Measurements from ENCODE around the gene DBN1.

DBN1 gene

DNA sequence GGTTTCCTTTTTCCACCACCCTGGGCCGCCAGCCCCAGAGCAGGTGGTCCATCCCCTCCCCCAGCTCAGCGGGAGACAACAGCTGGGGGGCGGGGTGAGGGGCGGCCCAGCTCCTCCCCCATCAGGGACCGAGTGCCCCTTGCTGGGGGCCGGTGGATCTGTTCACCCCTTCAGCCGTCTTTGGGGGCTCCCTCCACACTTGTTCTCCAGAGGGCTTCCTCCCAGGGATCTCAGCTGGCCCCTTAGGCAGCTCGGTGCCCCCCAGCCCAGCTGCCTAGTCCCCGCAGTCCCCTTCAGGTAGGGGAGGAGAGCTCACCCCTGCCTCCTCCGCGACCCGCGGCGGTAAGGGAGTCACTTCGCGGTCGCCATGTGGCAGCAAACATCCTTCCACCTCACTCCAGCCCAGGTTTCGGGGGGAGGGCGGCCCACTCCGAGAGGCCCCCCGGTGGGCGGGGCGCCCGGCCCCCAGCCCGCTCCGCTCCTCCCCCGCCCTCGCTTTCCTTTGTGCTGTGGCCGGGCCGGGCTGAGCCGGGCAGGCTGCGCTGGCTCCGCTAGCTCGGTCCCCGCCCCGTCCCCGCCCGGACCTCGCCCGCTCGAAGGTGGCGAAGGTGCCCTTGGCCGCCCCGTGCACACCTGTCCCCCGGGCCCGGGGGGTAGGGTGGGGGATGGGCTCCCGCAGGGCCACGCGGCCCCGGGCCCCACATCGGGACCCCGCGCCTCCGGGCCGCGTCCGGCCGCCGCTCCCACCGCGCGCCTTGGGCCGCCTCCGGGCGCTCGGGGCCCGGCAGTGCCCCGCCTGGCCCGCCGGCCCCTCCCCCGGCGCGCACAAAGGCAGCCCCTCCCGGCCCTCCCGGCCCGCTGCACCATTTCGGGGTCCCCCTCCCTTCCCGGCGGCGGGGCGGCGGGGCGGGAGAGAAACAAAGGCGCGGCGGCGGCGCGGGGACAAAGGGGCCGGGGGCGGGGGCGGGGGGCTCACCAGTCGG lies 683 bp downstream of the DBN1 start:
- DNase-seq = no peak

- no peak for DNase-seq
These were observed 1.7 kb downstream of the DBN1 start for GRCh38 chr5:177471610-177472356.

GRCh38 chr5:177470759-177471536 lies 2.5 kb downstream of the DBN1 start:
- no peak for DNase-seq

DNA sequence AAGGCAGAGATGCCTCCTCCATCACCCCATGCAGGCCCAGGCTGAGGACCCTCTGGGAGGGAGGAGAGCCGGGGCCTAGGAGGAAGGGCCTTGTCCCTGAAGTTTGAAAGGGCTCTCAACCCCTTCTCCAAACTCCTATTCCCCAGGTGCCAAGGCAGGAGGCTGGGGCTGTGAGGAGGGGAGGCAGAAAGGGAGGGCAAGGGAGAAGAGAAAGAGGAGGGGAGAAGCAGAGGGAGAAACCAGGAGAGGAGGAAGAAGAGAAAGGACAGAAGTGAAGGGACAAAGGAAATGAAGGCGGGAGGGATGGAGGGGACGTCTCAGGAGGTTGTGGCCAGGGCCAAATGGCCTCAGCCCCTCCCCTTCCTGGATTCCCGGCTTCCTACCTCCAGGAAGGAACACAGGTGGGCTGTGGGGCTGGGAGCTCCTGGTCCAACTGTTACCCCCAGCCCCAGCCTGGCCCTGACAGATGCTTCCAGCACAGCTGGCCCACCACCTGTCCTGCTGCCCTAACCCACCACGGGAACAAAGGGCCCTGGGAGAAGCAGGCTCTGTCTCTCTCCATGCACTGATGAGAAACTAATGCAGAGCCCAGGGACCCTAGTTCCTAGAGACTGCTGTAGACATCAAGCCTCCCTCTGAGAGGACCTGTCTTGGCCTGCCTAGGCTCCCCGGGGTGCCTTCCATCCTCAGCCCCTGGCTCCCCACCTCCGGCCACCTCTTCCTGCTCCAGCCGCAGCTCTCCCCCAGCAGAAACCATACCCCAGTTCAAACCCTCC lies 3.5 kb downstream of the DBN1 start:
- DNase-seq = no peak

- no peak for DNase-seq
These were observed 4.5 kb downstream of the DBN1 start for GRCh38 chr5:177468685-177469628.

DNA sequence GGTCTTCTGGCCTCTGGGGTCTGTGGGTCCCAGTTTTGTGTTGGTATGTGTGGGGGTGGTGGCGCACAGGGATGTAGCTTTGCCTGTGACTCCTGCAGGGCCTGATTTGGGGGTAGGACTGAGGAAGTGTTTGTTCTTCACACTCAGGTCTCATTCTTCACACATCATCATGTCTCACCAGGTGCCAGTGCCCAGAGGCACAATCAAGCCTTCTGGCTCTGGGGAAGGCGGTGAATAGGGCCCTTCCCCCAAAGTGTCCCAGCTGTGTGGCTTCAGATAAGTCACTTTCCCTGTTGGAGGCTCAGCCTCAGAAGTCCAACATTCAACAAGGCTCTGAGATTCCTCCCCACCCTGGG lies 5.1 kb downstream of the DBN1 start:
- no peak for DNase-seq

- DNase-seq = no peak
These were observed 6.0 kb downstream of the DBN1 start for GRCh38 chr5:177467436-177467835.

DNA sequence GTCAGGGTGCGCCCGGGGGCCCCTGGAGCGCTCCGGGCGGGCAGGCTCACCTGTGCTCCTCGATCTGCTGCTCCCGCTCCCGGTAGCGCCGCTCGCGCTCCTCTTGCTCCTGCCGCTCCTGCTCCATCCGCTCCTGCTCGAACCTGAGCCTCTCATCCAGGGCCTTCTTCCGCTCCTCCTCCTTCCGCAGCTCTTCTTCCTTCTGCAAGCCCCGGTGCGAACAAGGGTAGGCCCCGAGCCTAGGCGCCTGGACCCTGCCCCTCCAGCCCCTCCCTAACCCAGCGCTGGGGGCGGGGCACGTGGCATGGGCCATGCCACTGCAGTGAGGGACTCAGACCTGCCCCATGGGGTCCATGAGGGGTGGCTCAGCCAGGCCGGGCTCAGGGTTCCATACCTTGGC lies 6.6 kb downstream of the DBN1 start:
- no peak for DNase-seq

GRCh38 chr5:177465044-177465443 lies 8.4 kb downstream of the DBN1 start:
- no peak for DNase-seq

DNA sequence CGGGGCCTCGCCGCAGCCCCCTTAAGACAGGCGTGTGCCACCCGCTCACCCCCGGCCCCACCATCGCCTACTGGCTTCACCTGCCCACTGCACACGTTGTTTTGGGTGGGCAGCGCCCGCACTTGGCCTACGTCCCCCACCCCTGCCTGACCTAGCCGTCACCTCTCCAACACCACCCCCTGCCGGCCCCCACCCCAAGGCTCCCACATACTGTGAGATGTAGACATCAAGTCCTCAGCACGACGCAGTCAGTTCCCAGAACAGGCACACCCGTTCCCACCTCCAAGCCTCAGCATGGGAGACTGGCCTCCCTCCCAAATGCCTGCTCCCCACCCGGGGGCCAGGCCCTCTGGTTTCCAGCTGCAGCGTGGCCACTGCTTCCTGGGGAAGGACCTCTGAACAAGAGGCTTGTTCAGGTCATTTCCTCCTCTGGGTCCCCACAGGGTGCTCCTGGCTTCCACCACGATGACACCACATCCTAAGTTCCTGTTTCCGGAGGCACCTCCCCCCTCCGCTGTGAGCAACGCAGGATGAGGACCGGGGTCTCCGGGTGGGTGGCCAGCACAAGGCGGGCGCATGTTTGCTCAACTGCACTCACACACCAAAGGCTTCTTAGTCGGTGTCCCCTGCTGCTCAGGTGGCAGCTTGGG lies 11.3 kb downstream of the DBN1 start:
- DNase-seq = peak; percentile 75 to 79

GRCh38 chr5:177459819-177460628 lies 13.4 kb downstream of the DBN1 start:
- no peak for DNase-seq

- DNase-seq = no peak
These were observed 14.1 kb downstream of the DBN1 start for GRCh38 chr5:177459357-177459756.

GRCh38 chr5:177458912-177459350 lies 14.5 kb downstream of the DBN1 start:
- no peak for DNase-seq

DNA sequence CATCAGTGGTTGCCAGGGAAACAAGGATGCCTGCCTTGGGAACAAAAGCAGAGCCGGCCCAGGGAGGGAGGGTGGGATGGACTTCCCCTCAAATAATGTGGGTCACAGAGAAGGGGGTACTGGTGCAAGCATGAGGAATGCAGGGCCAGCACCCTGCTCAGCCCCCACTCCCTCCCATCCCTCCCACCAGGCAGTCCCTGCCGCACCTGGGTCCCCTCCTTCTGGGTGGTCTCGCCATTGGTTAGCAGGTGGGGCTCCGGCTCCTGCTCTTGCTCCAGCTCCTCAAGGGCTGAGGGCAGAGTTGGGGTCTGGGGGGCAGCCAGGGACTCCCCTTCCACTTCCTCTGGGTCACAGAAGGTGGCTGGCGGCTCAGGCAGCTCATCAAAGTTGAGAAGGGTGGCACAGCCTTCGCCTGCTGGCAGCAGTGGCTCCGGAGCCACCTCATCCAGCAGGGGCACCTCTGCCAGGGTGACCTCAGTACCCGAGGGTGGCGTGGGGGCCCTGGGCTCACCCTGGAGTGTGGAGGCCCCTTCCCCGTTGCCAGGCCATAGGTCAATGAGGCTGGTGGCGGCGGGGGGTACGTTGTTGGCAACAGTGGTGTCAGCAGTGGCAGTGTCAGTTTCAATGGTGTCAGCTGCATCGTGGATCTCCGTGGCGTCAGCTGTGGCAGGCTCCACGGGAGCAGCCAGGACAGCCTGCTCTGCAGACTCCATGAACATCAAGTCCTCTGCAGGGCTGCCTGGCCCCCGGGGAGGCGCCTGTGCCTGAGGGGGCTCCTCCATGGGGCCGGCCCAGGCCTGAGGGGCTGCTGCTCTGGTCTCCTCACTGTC lies 15.4 kb downstream of the DBN1 start:
- DNase-seq = no peak

GRCh38 chr5:177456976-177457851 lies 16.2 kb downstream of the DBN1 start:
- peak; percentile 82 to 85 for DNase-seq

- DNase-seq = no peak
These were observed 16.9 kb downstream of the DBN1 start for GRCh38 chr5:177456591-177456964.

GRCh38 chr5:177455661-177456590 lies 17.5 kb downstream of the DBN1 start:
- DNase-seq = peak; percentile 84 to 85
